HepG2 (cell line): ENCODE data around the gene ZNF77. TPM values are rescaled to one million over a fixed set of nuclear protein-coding genes. Genes with fewer than 3 reads are reported as not detected.

ENCODE experiments used
- ARHGAP35 ChIP-seq: sonication (generic); formaldehyde crosslinking; IDR thresholded peaks from 2 replicates; pipeline ENCODE4 v1.9.0; 2022; ENCODE audit warnings: mild to moderate bottlenecking, inconsistent platforms, moderate library complexity, missing genetic modification reagents, borderline replicate concordance
- ATM ChIP-seq: fragments of 450-650 bp; IDR thresholded peaks from 2 replicates; pipeline ENCODE4 v1.7.1; 2017; ENCODE audit warnings: mild to moderate bottlenecking, borderline replicate concordance
- EED ChIP-seq: sonication (generic); formaldehyde crosslinking; IDR thresholded peaks from 2 replicates; pipeline ENCODE4 v1.5.0; 2020; ENCODE audit warnings: mild to moderate bottlenecking, missing genetic modification reagents
- ELF4 ChIP-seq: sonication (generic); formaldehyde crosslinking; IDR thresholded peaks from 2 replicates; pipeline ENCODE4 v1.5.0; 2020; ENCODE audit warnings: missing genetic modification reagents, mild to moderate bottlenecking, moderate library complexity, borderline replicate concordance
- FLYWCH1 ChIP-seq: sonication (generic); formaldehyde crosslinking; IDR thresholded peaks from 2 replicates; pipeline ENCODE4 v1.8.1; 2023; ENCODE audit warnings: mild to moderate bottlenecking, missing genetic modification reagents
- GATAD1 ChIP-seq: IDR thresholded peaks from 2 replicates; pipeline ENCODE4 v1.6.1; 2016; ENCODE audit warnings: missing genetic modification reagents, missing compliant biosample characterization
- HCFC1 ChIP-seq: fragments of 150-350 bp; IDR thresholded peaks from 2 replicates; pipeline ENCODE4 v1.6.1; 2014; ENCODE audit warnings: low read depth, low read length
- MLLT10 ChIP-seq: sonication (generic); formaldehyde crosslinking; IDR thresholded peaks from 2 replicates; pipeline ENCODE4 v1.4.0; 2020; ENCODE audit warnings: missing genetic modification reagents
- NFYC ChIP-seq: IDR thresholded peaks from 2 replicates; pipeline ENCODE4 v1.6.1; 2016; ENCODE audit warnings: missing genetic modification reagents, missing compliant biosample characterization
- RXRB ChIP-seq: IDR thresholded peaks from 2 replicates; pipeline ENCODE4 v1.6.1; 2016; ENCODE audit warnings: borderline replicate concordance, missing genetic modification reagents, missing compliant biosample characterization
- SMAD3 ChIP-seq: sonication (generic); formaldehyde crosslinking; IDR thresholded peaks from 2 replicates; pipeline ENCODE4 v1.4.0; 2020; ENCODE audit warnings: missing genetic modification reagents
- SP140L ChIP-seq: sonication (generic); formaldehyde crosslinking; IDR thresholded peaks from 2 replicates; pipeline ENCODE4 v1.4.0; 2020; ENCODE audit warnings: missing genetic modification reagents, borderline replicate concordance
- ZNF205 ChIP-seq: IDR thresholded peaks from 2 replicates; pipeline ENCODE4 v1.6.1; 2018; ENCODE audit warnings: missing biosample characterization, missing genetic modification reagents
- ZNF224 ChIP-seq: sonication (generic); formaldehyde crosslinking; IDR thresholded peaks from 2 replicates; pipeline ENCODE4 v1.5.0; 2020; ENCODE audit warnings: mild to moderate bottlenecking, missing genetic modification reagents
- ZNF766 ChIP-seq: sonication (generic); formaldehyde crosslinking; IDR thresholded peaks from 2 replicates; pipeline ENCODE4 v1.5.0; 2020; ENCODE audit warnings: missing genetic modification reagents, borderline replicate concordance
- ZNF772 ChIP-seq: sonication (generic); formaldehyde crosslinking; IDR thresholded peaks from 2 replicates; pipeline ENCODE4 v1.5.0; 2020; ENCODE audit warnings: mild to moderate bottlenecking, missing genetic modification reagents
- polyA plus RNA-seq, 8 experiments: library from polyadenylated mRNA; depleted of rRNA in 3 of 8; stranded (reverse) in 7 of 8; unstranded in 1 of 8; fragments of >200 nt; fragmentation: Illumina TruSeq in 4 of 8; extraction: Trizol in 4 of 8; gene quantifications; 2 replicates each; pipeline versions ENCODE4 v1.2.1 to v1.2.3, GENCODE V29; 2011 to 2016; ENCODE audit warnings: low read depth in 4 of 8, missing spikeins in 1 of 8, mixed read lengths in 1 of 8; ENCODE audit not compliant: insufficient read depth in 1 of 8
- total RNA-seq, 5 experiments: library from RNA; depleted of rRNA; stranded (reverse); fragments of >200 nt; fragmentation: Illumina TruSeq; extraction: Trizol; gene quantifications; 2 replicates each; pipeline ENCODE4 v1.2.3, GENCODE V29; 2016; ENCODE audit warnings: low read depth in 1 of 5
- TF ChIP-seq, protein P1 (sequence below): sonication (generic); formaldehyde crosslinking; IDR thresholded peaks from 2 replicates; pipeline ENCODE4 v1.4.0; 2020; ENCODE audit warnings: mild to moderate bottlenecking, missing genetic modification reagents
- TF ChIP-seq, protein P2 (sequence below): sonication (generic); formaldehyde crosslinking; IDR thresholded peaks from 2 replicates; pipeline ENCODE4 v1.8.0; 2022; ENCODE audit warnings: mild to moderate bottlenecking, missing genetic modification reagents; ENCODE audit not compliant: insufficient replicate concordance
- TF ChIP-seq, protein P3 (sequence below): sonication (generic); formaldehyde crosslinking; IDR thresholded peaks from 2 replicates; pipeline ENCODE4 v1.9.0; 2021; ENCODE audit warnings: mild to moderate bottlenecking, missing genetic modification reagents

ZNF77 gene
- total and polyA plus RNA-seq, 2 of the 13 experiments (the other 11 are each of a cell fraction or from before 2014, with no cell fraction given): 7.1 to 11.5 TPM

DNA sequence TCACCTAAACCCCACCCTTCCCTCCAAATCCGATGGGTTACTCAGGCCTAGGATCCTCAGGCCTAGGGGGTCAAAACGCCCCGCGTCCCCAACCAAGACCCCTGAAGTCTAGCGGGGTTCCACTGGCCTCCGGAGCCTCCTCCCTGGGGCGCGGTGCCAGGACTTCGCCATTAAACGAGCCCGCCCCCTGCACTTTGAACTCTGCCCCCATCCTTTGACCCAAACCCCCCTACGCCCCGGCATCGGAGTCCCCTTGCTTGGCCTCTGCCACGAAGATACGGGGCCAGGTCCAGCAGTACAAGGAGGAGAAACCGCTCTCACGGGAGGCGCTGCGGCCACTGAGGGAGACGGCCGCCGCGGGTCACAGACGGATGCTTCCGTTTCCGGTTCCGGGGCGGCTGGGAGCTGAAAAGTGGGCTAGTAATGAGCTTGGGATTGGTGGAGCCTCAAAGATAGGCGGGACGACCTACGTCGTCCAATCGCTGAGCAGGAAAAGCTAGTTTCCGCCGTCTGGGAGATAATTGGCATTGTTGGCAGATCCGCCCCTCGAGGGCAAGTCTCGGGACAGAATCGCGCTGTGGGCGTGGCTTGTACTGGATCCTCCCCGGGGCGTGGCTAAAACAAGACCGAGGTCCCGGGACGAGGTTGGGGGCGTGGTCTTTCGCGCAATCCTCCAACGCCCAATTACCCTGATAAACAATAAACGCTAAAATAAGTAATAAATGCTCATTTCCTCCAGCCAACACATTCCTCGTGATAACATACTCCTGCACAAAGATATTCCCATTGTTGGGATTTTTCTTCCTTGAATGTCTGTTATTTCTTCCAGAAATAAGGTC is 5.7 kb upstream of the ZNF77 start (continued):
- peak; percentile 77 for TF ChIP-seq ZNF772 (CRISPR knock-in tag)
- TF ChIP-seq FLYWCH1 (CRISPR knock-in tag): no peak
- TF ChIP-seq, protein P1, sequence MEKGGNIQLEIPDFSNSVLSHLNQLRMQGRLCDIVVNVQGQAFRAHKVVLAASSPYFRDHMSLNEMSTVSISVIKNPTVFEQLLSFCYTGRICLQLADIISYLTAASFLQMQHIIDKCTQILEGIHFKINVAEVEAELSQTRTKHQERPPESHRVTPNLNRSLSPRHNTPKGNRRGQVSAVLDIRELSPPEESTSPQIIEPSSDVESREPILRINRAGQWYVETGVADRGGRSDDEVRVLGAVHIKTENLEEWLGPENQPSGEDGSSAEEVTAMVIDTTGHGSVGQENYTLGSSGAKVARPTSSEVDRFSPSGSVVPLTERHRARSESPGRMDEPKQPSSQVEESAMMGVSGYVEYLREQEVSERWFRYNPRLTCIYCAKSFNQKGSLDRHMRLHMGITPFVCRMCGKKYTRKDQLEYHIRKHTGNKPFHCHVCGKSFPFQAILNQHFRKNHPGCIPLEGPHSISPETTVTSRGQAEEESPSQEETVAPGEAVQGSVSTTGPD (CRISPR knock-in tag): peak; percentile 67; the same call in 1 of the 2 replicates
- no peak for TF ChIP-seq ZNF205
- TF ChIP-seq SMAD3: no peak
- TF ChIP-seq, protein P2, sequence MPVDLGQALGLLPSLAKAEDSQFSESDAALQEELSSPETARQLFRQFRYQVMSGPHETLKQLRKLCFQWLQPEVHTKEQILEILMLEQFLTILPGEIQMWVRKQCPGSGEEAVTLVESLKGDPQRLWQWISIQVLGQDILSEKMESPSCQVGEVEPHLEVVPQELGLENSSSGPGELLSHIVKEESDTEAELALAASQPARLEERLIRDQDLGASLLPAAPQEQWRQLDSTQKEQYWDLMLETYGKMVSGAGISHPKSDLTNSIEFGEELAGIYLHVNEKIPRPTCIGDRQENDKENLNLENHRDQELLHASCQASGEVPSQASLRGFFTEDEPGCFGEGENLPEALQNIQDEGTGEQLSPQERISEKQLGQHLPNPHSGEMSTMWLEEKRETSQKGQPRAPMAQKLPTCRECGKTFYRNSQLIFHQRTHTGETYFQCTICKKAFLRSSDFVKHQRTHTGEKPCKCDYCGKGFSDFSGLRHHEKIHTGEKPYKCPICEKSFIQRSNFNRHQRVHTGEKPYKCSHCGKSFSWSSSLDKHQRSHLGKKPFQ: peak; percentile 51
- TF ChIP-seq EED: no peak
- TF ChIP-seq ZNF224 (CRISPR knock-in tag): no peak
- no peak for TF ChIP-seq MLLT10 (CRISPR knock-in tag)
- TF ChIP-seq ELF4 (CRISPR knock-in tag): peak; percentile 95
- TF ChIP-seq SP140L (CRISPR knock-in tag): no peak
- TF ChIP-seq, protein P3, sequence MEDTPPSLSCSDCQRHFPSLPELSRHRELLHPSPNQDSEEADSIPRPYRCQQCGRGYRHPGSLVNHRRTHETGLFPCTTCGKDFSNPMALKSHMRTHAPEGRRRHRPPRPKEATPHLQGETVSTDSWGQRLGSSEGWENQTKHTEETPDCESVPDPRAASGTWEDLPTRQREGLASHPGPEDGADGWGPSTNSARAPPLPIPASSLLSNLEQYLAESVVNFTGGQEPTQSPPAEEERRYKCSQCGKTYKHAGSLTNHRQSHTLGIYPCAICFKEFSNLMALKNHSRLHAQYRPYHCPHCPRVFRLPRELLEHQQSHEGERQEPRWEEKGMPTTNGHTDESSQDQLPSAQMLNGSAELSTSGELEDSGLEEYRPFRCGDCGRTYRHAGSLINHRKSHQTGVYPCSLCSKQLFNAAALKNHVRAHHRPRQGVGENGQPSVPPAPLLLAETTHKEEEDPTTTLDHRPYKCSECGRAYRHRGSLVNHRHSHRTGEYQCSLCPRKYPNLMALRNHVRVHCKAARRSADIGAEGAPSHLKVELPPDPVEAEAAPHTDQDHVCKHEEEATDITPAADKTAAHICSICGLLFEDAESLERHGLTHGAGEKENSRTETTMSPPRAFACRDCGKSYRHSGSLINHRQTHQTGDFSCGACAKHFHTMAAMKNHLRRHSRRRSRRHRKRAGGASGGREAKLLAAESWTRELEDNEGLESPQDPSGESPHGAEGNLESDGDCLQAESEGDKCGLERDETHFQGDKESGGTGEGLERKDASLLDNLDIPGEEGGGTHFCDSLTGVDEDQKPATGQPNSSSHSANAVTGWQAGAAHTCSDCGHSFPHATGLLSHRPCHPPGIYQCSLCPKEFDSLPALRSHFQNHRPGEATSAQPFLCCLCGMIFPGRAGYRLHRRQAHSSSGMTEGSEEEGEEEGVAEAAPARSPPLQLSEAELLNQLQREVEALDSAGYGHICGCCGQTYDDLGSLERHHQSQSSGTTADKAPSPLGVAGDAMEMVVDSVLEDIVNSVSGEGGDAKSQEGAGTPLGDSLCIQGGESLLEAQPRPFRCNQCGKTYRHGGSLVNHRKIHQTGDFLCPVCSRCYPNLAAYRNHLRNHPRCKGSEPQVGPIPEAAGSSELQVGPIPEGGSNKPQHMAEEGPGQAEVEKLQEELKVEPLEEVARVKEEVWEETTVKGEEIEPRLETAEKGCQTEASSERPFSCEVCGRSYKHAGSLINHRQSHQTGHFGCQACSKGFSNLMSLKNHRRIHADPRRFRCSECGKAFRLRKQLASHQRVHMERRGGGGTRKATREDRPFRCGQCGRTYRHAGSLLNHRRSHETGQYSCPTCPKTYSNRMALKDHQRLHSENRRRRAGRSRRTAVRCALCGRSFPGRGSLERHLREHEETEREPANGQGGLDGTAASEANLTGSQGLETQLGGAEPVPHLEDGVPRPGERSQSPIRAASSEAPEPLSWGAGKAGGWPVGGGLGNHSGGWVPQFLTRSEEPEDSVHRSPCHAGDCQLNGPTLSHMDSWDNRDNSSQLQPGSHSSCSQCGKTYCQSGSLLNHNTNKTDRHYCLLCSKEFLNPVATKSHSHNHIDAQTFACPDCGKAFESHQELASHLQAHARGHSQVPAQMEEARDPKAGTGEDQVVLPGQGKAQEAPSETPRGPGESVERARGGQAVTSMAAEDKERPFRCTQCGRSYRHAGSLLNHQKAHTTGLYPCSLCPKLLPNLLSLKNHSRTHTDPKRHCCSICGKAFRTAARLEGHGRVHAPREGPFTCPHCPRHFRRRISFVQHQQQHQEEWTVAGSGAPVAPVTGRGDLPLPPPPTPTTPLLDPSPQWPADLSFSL: no peak
- 0 out of 2 replicates have a peak, but pooled peaks have one; percentile 32 for TF ChIP-seq ZNF766 (CRISPR knock-in tag)
- TF ChIP-seq NFYC (CRISPR knock-in tag): peak; percentile 92
- 0 out of 2 replicates have a peak, but pooled peaks have one; percentile 45 for TF ChIP-seq ARHGAP35
- TF ChIP-seq RXRB (CRISPR knock-in tag): no peak
- TF ChIP-seq ATM: no peak
- TF ChIP-seq GATAD1 (CRISPR knock-in tag): peak; percentile 90
- peak; percentile 55; the same call in 1 of the 2 replicates for TF ChIP-seq HCFC1
